B cell (primary cell): Measurements from ENCODE around the gene CEP112. TPM values are rescaled to one million over a fixed set of nuclear protein-coding genes. Genes with fewer than 3 reads are reported as not detected.

ENCODE experiments used
- ATAC-seq: fragments of 200-7000 bp; cut with Tn5 transposase; one replicate; pipeline ENCODE4 v1.10.0; 2021; ENCODE audit warnings: low read depth, mild to moderate bottlenecking, moderate number of reproducible peaks, moderate library complexity
- CTCF ChIA-PET: fragments of 350-600 bp; sonication (Branson Sonifier 250); formaldehyde crosslinking; loops from one replicate; lab custom pipeline; 2021; ENCODE audit warnings: antibody characterized with exemption, inconsistent platforms; lab: Charles Lee
- POLR2A ChIA-PET: fragments of 350-600 bp; sonication (Branson Sonifier 250); formaldehyde crosslinking; loops from one replicate; lab custom pipeline; 2021; ENCODE audit warnings: antibody characterized with exemption; lab: Charles Lee
- DNase-seq: peaks from one replicate; pipeline ENCODE4 v3.0.0; 2013
- H2AFZ ChIP-seq: 2 replicates; pipeline ENCODE4 v1.6.1; 2012; ENCODE audit warnings: mild to moderate bottlenecking, low read depth, low read length; ENCODE audit not compliant: insufficient read depth, poor library complexity, severe bottlenecking
- H3K27ac ChIP-seq, 2 donors: 1 replicate in 1 of 2; 2 replicates in 1 of 2; pipeline ENCODE4 v1.5.1; 2012 to 2013; ENCODE audit warnings: low read length in 2 of 2, mild to moderate bottlenecking in 2 of 2, moderate library complexity in 1 of 2
- H3K27me3 ChIP-seq, 4 experiments: fragments of 200-600 bp in 1 of 4; sonication (generic) in 1 of 4; replicated peaks in 1 of 4; 1 replicate in 2 of 4; 2 replicates in 2 of 4; pipeline versions ENCODE4 v1.6.1 to v1.7.0; 2013 to 2016; ENCODE audit warnings: low read length in 3 of 4, mild to moderate bottlenecking in 2 of 4, mixed read lengths in 1 of 4, moderate library complexity in 1 of 4; ENCODE audit not compliant: insufficient read depth in 4 of 4, control insufficient read depth in 3 of 4; ENCODE audit errors: control extremely low read depth in 1 of 4
- H3K36me3 ChIP-seq, 2 experiments: replicated peaks in 1 of 2; 1 replicate in 1 of 2; 2 replicates in 1 of 2; pipeline versions ENCODE4 v1.6.1 to v1.7.1; 2013; ENCODE audit warnings: low read length in 1 of 2; ENCODE audit not compliant: insufficient read depth in 2 of 2, control insufficient read depth in 1 of 2; ENCODE audit errors: control extremely low read depth in 1 of 2, extremely low read depth in 1 of 2
- H3K4me1 ChIP-seq, 2 donors: fragments of 200-600 bp in 1 of 2; sonication (generic) in 1 of 2; 1 replicate in 1 of 2; 2 replicates in 1 of 2; pipeline versions ENCODE4 v1.5.1 to v1.6.1; 2013 to 2017; ENCODE audit warnings: low read length in 2 of 2; ENCODE audit not compliant: control insufficient read depth in 2 of 2, insufficient read depth in 2 of 2
- H3K4me2 ChIP-seq: replicated peaks from 2 replicates; pipeline ENCODE3; 2012; ENCODE audit warnings: mild to moderate bottlenecking, low read depth, low read length; ENCODE audit not compliant: poor library complexity, severe bottlenecking
- H3K4me3 ChIP-seq, 5 experiments: fragments of 200-600 bp in 1 of 5; sonication (generic) in 1 of 5; 1 replicate in 3 of 5; 2 replicates in 2 of 5; pipeline versions ENCODE4 v1.5.1 to v1.7.0; 2011 to 2016; ENCODE audit warnings: low read length in 4 of 5, mild to moderate bottlenecking in 4 of 5, low read depth in 2 of 5, control low read depth in 1 of 5, moderate library complexity in 1 of 5; ENCODE audit not compliant: insufficient read depth in 1 of 5; ENCODE audit errors: control extremely low read depth in 1 of 5, extremely low read depth in 1 of 5
- H3K79me2 ChIP-seq: fragments of 200-600 bp; sonication (generic); one replicate; pipeline ENCODE4 v1.6.0; 2016; ENCODE audit warnings: low read length; ENCODE audit not compliant: control insufficient read depth, insufficient read depth
- H3K9ac ChIP-seq: fragments of 200-600 bp; sonication (generic); 2 replicates; pipeline ENCODE4 v1.6.1; 2017; ENCODE audit warnings: mild to moderate bottlenecking, low read length, moderate library complexity
- H3K9me3 ChIP-seq, 3 donors: one replicate each; pipeline versions ENCODE4 v1.6.1 to v1.7.1; 2013; ENCODE audit warnings: low read length in 2 of 3; ENCODE audit not compliant: control insufficient read depth in 2 of 3, insufficient read depth in 1 of 3; ENCODE audit errors: control extremely low read depth in 1 of 3
- H4K20me1 ChIP-seq: 2 replicates; pipeline ENCODE4 v1.6.0; 2012; ENCODE audit warnings: mild to moderate bottlenecking, low read length; ENCODE audit not compliant: insufficient read depth, control insufficient read depth, poor library complexity, severe bottlenecking
- H3K27ac Mint-ChIP-seq: one replicate; pipeline ENCODE4 v1.8.0; 2021; ENCODE audit warnings: mixed read lengths
- H3K27me3 Mint-ChIP-seq: one replicate; pipeline ENCODE4 v1.8.0; 2021; ENCODE audit warnings: mixed read lengths
- H3K4me1 Mint-ChIP-seq: one replicate; pipeline ENCODE4 v1.8.0; 2021; ENCODE audit warnings: mixed read lengths
- H3K4me3 Mint-ChIP-seq: one replicate; pipeline ENCODE4 v1.8.0; 2021; ENCODE audit warnings: mixed read lengths
- H3K9me3 Mint-ChIP-seq: one replicate; pipeline ENCODE4 v1.8.0; 2022; ENCODE audit warnings: mixed read lengths; ENCODE audit not compliant: insufficient read depth
- EZH2 ChIP-seq: IDR thresholded peaks from 2 replicates; pipeline ENCODE4 v1.6.1; 2012; ENCODE audit warnings: borderline replicate concordance, low read depth, mild to moderate bottlenecking, moderate library complexity, low read length; ENCODE audit not compliant: insufficient read depth, poor library complexity, severe bottlenecking
- WGBS: methylation state at CpG from one replicate; pipeline ENCODE4 v1.1.5; 2013; ENCODE audit warnings: missing lambda C conversion rate; ENCODE audit not compliant: insufficient coverage; 5-methylcytosine and 5-hydroxymethylcytosine counted together
- intact Hi-C: fragments of 100-400 bp; cut with micrococcal nuclease; formaldehyde crosslinking; loops from one replicate; pipeline ENCODE4 v1.10.0; 2022
- polyA plus RNA-seq: library from polyadenylated mRNA; depleted of rRNA; stranded (reverse); fragments of >200 nt; gene quantifications from 2 replicates; pipeline ENCODE4 v1.2.3, GENCODE V29; 2012
- total RNA-seq, 2 donors: library from RNA; stranded (reverse); fragments of 120-200 nt in 1 of 2; gene quantifications; 1 replicate in 1 of 2; 2 replicates in 1 of 2; pipeline versions ENCODE4 v1.2.3 to v1.2.4, GENCODE V29; 2013 to 2022
- TF ChIP-seq, protein P1 (sequence below): fragments of 200-600 bp; IDR thresholded peaks from one replicate; pipeline ENCODE4 v1.8.0; 2022; ENCODE audit warnings: antibody characterized with exemption, mild to moderate bottlenecking

The CEP112 gene
- total and polyA plus RNA-seq, 2 donors (not counting 1 experiment from before 2014, with no cell fraction given), result 0.57 to 4.6 TPM

DNA sequence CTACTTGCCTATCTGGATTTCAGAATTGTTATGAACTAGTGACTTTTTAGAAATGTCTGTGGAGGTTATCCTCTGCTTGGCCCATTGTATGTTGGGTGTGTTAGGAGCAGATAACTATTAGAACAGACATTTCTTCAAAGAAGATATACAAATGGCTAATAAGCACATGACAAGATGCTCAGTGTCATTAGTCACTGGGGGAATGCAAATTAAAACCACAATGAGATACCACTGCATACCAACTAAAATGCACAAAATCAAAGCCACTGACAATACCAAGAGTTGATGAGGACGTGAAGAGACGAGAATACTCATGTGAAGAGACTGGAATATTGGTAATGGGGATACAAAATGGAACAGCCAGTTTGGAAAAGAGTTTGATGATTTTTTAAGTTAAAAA is 39.2 kb downstream of the CEP112 start:
- Histone ChIP-seq H2AFZ (no peak overlapping the region), H3K79me2 (no peaks in the 10 kb centered on the region), H3K4me1 (peaks cover 0 to 7% of the 10 kb centered on the region in 2 donors), H3K27ac (no peak overlapping the region), H3K9me3 (no peaks in the 10 kb centered on the region), H3K4me2 (no peak overlapping the region), H3K9ac (no peak overlapping the region), H3K4me3 (no peak overlapping the region), H3K27me3 (no peaks in the 10 kb centered on the region), H4K20me1 (no peaks in the 10 kb centered on the region), H3K36me3 (no peaks in the 10 kb centered on the region)
- Mint-ChIP-seq H3K9me3 (no peaks in the 10 kb centered on the region), H3K4me1 (peaks cover 7% of the 10 kb centered on the region), H3K27me3 (peaks cover 3% of the 10 kb centered on the region), H3K4me3 (no peak overlapping the region), H3K27ac (no peak overlapping the region)
- no peak for TF ChIP-seq EZH2
- TF ChIP-seq, protein P1, sequence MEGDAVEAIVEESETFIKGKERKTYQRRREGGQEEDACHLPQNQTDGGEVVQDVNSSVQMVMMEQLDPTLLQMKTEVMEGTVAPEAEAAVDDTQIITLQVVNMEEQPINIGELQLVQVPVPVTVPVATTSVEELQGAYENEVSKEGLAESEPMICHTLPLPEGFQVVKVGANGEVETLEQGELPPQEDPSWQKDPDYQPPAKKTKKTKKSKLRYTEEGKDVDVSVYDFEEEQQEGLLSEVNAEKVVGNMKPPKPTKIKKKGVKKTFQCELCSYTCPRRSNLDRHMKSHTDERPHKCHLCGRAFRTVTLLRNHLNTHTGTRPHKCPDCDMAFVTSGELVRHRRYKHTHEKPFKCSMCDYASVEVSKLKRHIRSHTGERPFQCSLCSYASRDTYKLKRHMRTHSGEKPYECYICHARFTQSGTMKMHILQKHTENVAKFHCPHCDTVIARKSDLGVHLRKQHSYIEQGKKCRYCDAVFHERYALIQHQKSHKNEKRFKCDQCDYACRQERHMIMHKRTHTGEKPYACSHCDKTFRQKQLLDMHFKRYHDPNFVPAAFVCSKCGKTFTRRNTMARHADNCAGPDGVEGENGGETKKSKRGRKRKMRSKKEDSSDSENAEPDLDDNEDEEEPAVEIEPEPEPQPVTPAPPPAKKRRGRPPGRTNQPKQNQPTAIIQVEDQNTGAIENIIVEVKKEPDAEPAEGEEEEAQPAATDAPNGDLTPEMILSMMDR, result no peak
- CTCF ChIA-PET, result no interaction called here
- intact Hi-C loops, result no loop called here
- POLR2A ChIA-PET, result no interaction called here
- ATAC-seq (no peak), DNase-seq (no peak)
- WGBS, result no CpG with 5 or more reads among the region's 2 CpGs

DNA sequence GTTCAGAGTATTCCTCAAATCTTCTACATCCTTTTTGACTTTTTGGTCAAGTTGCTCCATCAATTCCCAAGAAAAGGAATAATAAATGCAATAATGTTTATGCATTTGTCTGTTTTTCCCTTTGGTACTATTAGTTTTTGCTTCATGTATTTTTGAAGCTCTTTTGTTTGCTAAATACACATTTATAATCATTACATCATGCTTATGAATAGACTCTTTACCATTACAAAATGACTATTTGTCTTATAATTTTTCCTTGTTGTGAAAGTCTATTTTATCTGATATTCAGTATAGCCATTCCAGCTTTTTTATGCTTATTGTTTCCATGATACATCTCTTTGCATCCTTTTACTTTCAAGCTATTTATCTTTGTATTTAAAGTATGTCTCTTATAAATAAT is 41.2 kb downstream of the CEP112 start:
- Mint-ChIP-seq H3K9me3 (no peaks in the 10 kb centered on the region), H3K27ac (no peak overlapping the region), H3K27me3 (peaks cover 3% of the 10 kb centered on the region), H3K4me1 (peaks cover 7% of the 10 kb centered on the region), H3K4me3 (no peak overlapping the region)
- Histone ChIP-seq H3K4me1 (peaks cover 0 to 7% of the 10 kb centered on the region in 2 donors), H3K9ac (no peak overlapping the region), H3K27ac (no peak overlapping the region), H4K20me1 (no peaks in the 10 kb centered on the region), H3K9me3 (no peaks in the 10 kb centered on the region), H3K4me2 (no peak overlapping the region), H2AFZ (no peak overlapping the region), H3K27me3 (no peaks in the 10 kb centered on the region), H3K4me3 (no peak overlapping the region), H3K79me2 (no peaks in the 10 kb centered on the region), H3K36me3 (no peaks in the 10 kb centered on the region)
- no peak for DNase-seq
- ChIA-PET POLR2A (no interaction called here), CTCF (interaction anchor here (1.3 kb wide), 1 partner anchor 13 kb away, joined by 3 read pairs; no protein-coding TSS in a partner anchor)
- TF ChIP-seq EZH2, result no peak
- TF ChIP-seq, protein P1, result no peak
- intact Hi-C loops, result no loop called here
- no peak for ATAC-seq
